HG02588 (cell line): ENCODE data around the gene TMEM163.
"Not testable (repeated sequence)": the region's sequence is repeated elsewhere in the genome, so short reads cannot be mapped to it uniquely, and the experiment has no call there.

Source experiments
- ATAC-seq: cut with Tn5 transposase; IDR thresholded peaks from one replicate; pipeline ENCODE4 v1.9.1; 2021; ENCODE audit warnings: mild to moderate bottlenecking, moderate library complexity; ENCODE audit not compliant: unreplicated experiment

Gene TMEM163

DNA sequence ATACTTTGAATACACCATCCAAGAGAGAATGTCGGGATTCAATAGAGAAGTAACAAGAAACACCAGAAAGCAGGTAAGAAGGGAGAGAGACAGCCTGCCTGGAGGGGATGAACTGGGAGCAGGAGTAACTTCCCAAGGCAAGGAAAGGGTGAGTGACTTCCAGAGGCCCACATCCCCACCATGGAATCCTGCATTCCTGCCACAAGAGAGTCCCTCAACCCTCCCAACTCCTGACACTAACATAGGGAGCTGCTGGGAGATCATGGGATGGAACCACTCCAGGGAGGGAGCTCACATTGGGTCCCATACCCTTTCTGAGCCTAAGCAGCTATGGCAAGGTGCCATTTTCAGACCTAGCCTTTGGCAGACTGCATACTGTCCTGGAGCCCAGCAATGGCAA is 5.5 kb upstream of the TMEM163 start:
- no peak for ATAC-seq

DNA sequence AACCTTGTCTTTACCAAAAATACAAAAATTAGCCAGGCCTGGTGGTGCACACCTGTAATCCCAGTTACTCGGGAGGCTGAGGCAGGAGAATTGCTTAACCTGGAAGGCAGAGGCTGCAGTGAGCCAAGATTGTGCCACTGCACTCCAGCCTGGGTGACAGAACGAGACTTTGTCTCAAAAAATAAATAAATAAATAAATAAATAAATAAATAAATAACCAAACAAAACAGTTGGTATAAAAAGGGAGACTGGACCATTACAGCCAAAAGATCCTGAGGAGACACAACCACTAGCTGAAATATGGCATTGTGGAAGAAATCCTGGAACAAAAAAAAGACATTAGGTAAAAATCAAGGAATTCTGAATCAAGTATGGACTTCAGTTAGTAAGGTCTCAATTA is 4.9 kb upstream of the TMEM163 start:
- not testable (repeated sequence) for ATAC-seq

DNA sequence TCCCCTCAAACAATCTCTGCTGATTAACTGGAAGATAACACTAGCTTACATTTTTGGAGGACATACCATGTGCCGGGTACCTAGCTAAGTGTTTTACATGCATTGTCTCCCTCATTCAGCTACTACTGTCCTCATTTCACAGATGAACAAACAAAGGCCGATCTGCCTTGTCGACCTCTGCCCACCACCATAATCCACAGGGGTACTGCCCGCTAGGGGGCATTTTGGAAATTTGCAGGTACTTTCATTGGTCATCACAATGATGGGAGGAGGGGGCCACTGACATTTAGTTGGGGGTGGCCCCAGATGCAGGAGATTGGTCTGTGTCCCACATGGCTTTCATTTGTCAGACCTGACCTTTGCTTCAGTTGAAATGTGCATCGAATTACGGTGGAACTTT is 3.9 kb upstream of the TMEM163 start:
- ATAC-seq, result no peak

DNA sequence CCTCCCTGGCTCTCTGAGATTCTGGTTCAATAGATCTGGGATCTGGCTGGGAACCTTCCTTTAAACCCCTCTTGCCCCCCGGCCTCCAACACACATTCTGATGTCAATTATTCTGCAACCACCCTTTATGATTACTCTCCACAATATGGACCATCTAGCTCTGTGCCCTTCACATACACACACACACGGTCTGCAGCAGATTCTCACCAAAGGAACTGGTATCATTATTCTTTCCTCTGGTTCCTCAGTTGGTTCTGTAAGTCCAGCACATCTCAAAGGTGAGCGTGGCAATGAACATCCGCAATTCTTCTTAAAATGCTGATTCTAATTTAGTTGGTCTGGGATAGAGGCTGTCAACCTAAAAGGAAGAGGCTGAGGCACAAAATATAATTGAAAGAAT is 2.8 kb upstream of the TMEM163 start:
- no peak for ATAC-seq

DNA sequence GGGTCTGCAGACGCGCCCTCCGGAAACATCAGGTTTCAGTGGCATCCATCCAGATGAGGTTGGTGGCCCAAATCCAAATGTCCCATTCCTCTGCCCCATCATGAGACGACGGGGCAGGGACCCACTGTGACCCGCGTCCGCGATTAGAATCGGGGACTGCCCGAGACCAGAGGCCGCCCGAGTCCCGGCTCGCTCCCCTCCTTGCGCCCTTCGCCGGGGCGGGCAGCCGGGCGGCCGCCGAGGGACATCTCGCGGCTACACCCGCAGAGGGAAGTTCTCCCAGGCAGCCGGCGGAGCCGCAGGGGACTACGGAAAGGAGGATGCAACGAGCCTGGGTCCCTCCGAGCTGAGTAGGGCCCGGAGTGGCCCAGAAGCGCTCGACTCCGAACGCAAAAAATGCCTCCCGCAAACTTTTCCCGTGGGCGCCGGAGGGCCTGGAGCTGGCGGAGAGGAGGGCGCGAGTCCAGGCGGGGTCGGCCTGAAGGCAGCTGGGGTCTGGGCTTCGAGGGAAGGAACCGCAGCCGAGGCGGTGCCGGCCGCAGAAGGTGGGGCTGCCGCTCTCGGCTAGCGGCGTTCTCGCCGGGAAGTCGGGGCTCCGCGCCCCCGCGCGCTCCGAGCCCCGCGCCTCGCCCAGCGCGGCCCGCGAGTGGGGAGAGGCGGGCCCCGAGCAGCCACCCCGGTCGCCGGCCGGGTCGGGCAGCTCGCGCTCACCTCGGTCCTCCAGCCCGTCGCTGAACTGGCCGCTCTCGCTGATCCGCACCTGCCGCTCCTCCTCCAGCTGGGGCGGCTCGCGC is 580 bp downstream of the TMEM163 start:
- no peak for ATAC-seq

DNA sequence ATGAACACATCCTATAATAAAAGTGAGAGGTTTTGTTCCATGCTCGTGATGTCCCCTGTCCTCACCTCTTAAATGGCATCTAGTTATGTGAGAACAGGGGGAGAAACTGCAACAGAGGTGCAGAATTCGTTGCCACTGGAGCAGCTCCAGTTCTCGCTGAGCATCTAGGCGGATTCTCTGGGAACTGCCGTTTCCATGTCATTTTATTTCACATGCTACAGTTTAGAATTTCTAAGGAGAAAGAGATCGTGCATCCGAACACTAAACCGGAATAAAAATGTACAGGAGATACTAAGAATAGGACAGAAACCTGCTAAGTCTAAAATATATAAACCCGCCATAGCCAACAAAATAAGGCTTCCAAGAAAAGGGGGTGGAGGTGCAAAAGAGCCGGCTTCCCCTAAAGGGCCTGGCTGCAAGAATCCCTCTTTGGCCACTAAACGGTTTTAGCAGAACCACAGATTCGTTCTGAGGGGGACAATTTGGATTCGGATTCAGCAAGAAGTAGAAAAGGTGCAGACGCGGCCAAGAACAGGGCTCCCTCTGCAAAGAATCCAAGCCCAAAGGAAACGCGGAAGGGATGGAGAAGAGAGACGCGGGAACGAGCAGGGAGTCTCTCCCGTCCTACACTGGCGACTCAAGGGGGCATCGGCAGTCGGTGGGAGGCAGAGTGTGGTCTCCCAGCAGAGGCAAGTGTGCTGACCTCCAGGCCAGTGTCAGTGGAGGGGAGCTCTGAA is 1.3 kb downstream of the TMEM163 start:
- ATAC-seq, result no peak

DNA sequence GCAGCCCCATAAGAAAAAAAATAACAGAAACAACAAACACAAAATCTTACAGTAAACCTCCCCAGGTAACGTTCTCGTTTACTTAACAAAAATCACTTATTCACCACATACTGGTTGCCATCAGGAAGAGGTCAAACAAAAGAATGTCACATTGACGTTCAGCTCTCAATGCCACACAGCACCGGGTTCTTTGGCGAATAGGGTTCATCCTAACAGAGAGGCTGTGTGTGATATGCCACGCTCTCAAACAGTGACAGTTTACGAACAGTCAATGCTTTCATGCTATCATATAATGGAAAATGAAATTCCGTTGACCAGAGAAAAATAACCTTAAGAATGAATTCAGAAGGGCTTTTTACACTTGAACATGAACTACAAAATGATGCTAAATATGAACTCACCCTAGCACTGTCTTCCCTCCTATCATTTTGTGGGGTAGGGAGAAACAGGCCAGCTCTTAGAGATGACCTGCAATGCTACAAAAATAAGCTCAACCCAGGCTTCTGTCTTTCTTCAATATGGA is 2.0 kb downstream of the TMEM163 start:
- ATAC-seq, result no peak

DNA sequence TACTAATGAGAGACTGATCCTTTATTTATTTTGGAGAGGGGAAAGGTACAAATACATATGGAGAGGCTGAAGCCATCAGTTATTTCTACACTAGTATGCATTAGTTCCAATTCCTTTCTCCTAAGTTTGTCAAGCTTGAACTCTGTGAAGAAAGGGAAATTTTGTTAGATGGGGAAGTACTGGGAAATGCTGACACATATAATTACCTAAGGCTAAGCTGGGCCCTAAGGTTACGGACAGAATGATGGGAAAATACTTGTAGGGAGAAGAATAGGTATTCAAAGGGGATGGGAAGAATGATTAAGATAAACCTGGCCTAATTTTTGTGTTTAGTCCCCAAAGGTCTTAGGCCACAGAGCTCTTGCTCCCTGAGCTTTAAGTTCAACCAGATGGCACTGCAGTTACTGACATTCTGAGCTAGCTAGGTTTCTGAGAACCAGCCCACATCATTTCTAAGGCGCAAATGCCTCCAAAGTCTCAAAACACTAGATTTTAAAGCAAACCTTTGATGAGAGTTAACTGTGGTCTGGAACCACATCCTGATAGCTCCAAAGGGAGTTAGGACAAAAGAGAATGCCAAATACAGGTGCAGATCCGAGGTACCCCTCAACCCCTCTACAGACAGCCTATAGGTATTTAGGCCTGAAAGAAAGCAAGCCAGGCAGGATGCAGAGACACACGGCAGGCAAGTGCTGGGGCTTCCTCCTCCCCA is 2.7 kb downstream of the TMEM163 start:
- ATAC-seq, result no peak

DNA sequence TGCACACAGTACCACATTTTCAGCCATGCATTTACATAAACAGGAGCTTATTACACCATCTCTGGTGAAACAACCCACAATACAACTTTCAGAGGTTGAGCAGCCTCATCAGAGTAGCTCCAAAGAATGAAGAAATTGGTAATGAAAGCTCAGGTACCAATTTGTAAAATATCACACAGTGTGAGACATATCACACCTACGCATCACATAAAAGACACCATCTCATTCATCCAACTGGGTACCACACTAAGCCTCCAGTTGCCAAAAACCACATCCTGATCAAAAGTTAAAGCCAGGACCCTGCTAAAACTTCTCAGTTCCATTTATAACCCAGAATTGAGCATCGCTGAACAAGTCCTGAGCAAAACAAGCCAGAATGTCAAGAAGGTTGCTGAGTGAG is 4.6 kb downstream of the TMEM163 start:
- no peak for ATAC-seq

DNA sequence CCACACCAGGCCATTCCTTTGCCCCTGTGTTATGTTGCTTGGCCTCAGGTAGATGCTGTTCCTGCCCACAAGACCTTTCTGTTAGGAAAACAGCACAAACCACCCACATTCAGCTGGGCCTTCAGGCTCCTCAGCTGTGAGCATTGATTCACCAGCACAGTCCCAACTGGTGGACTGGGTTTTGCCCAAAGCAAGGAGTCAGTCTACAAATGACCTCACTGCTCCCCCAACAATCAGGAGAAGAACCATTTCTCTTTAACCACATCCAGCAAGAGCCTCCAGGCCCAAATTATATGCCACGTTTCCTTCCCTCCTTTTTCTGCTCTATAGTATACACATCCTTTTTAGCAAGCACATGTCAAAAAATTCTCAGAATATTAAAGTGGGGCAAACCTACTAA is 5.2 kb downstream of the TMEM163 start:
- no peak for ATAC-seq

DNA sequence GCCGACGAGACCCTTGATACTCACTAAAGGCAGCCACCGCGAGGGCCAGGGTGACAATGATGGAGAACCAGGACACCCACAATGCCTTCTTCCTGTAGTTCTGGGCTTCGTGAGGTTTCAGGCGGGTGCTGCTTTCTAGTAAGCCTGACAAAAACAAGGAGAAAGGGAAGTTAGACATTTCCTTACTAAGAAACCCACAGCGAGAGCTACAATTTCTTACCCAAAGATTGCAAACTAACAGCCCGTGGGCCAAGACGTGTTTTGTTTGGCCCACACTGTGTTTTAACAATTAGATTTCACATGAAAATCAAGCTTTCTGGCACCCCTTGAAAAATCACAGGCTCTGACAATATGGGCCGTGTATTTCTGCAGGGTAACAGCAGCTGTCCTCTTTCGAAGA is 5.6 kb downstream of the TMEM163 start:
- ATAC-seq, result no peak

DNA sequence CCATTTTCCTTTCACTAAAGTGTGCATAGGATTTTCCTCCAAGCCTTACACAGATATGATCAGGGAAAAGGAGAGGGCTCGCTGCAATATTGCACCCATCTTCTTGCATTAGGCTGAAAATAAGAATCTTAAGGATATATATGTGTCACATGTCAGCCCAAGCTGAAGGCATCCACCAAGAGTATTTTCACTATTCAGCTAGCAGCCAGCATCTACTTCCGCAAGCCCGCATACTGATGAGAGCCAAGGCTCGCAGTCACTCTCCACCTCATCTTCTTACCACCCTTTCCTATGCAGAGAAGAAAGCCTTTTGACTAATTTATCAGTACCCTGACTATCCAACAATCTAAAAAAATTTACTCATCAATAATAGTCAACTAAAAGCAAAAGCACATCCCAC is 6.1 kb downstream of the TMEM163 start:
- ATAC-seq, result no peak

DNA sequence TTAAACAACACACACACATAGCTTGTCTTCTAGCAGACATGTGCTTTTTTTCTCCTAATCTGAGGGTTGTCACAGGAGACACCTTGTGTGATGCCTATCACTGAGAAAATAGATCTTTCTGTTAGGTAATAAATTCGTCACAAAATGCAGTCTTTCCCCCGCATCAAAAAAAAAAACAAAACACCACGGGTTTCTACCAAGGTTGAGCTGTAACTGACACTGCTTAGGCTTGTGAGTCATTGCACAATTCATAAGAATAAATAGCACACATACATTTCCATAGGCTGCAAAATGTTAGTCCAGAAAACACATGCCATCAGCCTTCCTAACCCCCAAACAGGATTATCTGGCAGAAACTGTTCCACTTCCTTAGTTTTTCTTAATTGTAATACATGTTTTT is 6.5 kb downstream of the TMEM163 start:
- no peak for ATAC-seq

DNA sequence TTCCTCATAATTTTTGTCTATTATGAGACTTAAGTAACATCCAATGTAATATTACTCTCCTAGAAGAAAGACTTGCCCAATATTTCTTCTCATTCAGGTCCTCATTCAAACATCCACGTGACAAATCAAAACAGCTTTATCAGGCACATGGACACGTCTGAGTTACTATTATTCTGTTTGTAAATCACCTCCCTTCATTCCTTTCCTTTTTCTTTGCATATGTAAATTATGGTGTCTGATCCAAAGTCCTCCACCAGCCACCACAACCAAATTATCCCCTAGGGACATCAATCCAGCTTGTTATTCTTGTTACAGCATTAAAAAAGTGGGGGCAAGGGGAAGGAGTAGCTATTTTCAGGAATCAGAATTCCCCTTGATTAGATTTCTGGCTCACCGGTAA is 7.1 kb downstream of the TMEM163 start:
- no peak for ATAC-seq

DNA sequence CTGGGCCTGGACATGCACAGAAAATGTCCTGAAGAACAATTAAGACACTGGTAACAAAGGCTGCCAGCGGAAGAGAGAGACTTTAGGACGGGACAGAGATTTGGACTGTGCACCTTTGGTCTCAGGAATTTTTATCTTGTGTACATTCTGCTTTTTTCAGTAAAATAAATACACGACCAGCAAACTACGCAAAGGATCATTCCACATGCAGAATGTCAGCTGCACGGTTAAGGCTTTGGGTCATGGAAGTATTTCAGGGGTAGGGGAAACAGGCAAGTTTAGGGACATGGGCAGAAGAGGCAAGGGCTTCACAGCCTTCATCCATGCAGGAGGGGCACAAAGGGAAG is 11.5 kb downstream of the TMEM163 start:
- ATAC-seq, result no peak

DNA sequence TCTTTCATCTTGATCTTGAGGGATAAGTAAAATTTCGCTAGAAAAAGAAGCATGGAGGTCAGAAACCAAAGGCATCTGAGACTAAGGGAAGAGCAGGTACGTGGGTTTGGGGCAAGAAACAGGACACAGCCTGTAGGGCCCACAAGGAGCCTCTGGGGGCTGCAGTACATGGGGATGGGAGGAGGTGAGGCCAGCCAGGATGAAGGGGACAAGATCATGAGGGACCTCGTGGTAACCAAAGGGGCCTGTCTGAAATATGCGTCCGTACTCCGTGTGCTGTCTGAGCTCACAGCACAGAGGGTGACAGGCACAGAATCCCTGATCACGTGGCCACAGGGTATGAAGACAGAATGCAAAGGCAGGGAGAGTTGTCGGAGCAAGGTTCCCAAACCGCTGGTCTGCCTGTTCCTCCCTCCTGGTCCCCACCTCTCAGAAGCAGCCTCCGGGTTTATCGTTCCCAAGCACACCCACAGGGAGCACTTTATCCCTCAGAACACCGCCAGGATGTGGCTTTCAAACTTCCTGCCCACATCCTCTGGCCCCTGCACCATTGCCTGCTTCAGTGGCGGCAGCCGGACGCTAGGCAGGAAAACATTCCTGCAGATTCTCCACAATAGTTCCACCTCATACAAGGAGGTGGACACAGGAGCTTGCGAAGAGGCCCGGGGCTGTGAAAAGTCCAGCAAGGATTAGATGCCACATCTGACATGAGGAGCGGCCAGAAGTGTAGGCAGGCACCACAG is 12.0 kb downstream of the TMEM163 start:
- no peak for ATAC-seq

DNA sequence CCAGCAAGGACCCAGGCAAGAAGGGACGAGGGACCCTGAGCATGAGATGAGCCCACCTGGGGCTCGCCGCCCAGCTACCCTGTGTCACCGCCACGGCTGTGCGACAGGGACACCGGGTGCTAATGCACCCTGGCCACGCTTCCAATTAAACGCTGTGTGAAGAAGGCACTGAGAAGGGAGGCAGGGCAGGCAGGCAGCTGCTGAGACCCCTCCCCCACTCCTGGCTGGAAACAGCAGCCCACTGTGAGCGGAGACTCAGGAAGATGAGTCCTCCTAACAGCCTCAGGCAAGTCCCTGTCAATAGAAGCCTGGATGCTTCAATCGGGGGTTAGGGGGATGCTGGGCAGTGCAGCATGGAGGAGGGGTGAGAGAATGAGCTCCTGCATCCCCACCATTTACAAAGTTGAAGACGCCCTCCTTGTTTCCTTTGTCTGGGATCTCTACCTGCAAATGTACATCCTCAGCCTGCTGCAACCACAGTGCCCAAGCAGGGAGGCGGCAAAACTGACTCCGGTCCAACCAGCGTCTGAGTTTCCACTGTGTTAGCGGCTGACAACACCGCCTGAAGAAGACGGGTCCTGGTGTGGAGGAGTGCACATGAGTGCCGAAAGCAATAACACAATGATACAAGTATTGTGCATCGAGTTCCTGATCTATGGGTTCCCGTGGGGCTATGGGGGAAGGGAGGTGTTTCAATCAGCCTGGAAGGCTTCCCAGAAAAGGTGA is 12.8 kb downstream of the TMEM163 start:
- no peak for ATAC-seq

DNA sequence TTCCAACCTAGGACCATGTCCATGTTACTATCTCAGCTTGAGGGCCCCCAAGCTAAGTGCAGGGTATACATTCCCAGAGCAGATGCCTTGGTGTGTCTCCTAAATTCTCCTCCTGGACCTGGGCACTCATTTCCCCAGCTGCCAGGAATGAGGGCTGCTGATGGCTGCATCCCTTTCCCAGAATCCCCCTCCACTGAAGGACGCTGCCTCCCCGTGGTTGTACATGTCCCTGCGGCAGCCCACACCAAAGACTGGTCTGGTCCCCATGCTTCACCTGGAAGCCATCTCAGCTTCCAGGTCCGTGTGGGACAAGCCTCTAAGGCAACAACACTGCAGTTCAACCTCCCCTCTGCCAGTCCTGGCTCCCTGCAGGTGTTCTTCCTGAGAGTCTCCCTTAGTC is 14.6 kb downstream of the TMEM163 start:
- no peak for ATAC-seq

DNA sequence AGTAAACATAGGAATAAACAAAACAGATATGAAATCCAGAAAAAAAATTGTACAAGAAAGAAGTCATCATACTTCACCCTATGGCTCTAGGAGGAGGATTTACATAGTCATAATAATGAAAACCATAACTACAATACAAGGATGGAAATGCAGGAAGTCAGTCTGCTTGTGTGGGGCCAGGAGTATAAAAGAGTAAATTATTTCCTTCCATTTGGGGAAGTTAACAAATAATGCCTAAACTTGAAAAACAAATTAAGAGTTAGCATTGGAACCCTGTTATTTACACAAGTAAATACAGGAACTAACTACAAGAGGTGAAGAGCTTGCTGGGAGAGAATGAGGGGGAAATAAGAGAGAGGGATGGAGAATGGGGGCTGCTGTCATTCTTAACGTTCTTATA is 15.4 kb downstream of the TMEM163 start:
- ATAC-seq, result no peak

DNA sequence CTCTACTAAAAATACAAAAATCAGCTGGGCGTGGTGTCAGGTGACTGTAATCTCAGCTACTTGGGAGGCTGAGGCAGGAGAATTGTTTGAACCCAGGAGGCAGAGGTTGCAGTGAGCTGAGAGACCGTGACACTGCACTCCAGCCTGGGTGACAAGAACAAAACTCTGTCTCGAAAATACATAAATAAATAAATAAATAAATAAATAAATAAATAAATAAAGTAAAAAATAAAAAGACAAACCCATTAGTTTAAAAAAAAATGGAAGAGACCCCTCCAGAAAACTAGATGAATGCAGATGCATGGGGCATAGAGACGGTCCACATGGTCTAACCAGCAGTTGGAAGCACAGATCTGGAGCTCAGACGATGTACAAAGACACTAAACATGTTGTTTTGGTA is 18.1 kb downstream of the TMEM163 start:
- no peak for ATAC-seq
